PC-9 (cell line): ENCODE results near the gene OR4F6.

ENCODE experiments used
- EZH2 ChIP-seq: fragments of 200-600 bp; sonication (generic); IDR thresholded peaks from 2 replicates; pipeline ENCODE4 v1.8.0; 2017; ENCODE audit warnings: antibody characterized with exemption, low read depth
- TF ChIP-seq, protein P1 (sequence below): fragments of 200-600 bp; sonication (generic); conservative IDR thresholded peaks from 2 replicates; pipeline ENCODE4 v1.6.1; 2017; ENCODE audit warnings: mixed run types, antibody characterized with exemption, mild to moderate bottlenecking, moderate library complexity

DNA sequence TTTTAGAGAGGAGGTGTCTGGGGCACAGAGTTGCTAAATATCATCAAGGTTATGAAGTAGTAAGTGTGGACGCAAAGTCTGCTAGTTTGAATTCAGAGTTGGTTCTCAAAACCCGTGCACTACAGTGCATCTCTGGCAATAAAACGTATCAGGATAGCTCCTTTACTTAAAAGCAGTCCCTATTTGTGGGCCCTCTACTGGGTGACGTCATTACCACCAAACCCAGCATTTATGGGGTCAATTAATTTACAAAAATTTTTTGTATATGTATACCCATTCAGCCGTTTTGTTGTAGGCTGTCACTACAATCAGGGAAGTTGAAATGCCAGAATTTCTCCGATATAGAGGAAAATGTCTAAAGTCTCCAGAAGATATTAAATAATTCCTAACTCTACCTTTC, 17.5 kb downstream of the OR4F6 start:
- TF ChIP-seq, protein P1, sequence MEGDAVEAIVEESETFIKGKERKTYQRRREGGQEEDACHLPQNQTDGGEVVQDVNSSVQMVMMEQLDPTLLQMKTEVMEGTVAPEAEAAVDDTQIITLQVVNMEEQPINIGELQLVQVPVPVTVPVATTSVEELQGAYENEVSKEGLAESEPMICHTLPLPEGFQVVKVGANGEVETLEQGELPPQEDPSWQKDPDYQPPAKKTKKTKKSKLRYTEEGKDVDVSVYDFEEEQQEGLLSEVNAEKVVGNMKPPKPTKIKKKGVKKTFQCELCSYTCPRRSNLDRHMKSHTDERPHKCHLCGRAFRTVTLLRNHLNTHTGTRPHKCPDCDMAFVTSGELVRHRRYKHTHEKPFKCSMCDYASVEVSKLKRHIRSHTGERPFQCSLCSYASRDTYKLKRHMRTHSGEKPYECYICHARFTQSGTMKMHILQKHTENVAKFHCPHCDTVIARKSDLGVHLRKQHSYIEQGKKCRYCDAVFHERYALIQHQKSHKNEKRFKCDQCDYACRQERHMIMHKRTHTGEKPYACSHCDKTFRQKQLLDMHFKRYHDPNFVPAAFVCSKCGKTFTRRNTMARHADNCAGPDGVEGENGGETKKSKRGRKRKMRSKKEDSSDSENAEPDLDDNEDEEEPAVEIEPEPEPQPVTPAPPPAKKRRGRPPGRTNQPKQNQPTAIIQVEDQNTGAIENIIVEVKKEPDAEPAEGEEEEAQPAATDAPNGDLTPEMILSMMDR, result no peak
- TF ChIP-seq EZH2, result no peak
